ENCODE measurements around the gene COQ10A.

COQ10A gene

DNA sequence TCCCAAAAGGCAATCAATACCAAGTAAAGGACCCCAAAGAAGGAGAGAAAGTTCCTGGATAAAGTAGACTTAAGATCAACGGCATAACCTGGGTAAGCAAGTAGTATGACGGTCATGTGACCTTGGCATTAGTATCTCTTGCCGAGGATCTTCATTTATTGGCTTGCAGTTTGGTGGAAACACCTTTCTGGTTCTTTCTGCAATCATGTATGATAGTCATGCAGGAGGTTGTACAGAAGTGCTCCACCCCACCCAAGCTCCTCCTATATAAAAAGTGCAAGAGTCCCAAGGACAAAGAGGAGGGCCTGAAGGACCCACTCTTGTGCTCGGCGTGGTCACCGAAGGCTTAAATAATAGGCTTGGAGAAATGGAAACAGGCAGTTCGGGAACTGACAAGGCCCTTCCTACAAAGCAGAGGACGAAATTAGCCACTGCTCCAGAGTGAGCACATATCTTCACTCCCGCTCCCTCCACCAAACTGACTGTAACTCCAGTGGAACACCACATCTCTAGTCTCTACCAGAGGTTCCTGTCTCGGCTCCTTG is 32.6 kb downstream of the COQ10A start:
- peak overlapping the region; percentile 91 for H3K9ac ChIP-seq (ENCODE audit: low read length)
- H3K9me2 ChIP-seq (ENCODE audit: low read depth, low read length): no peaks in the 10 kb centered on the region
- no peaks in the 10 kb centered on the region for H3K27me3 ChIP-seq (ENCODE audit: insufficient read depth, low read length)
- peak overlapping the region; percentile 83 for H3K4me3 ChIP-seq (ENCODE audit: low read depth, low read length, poor library complexity, severe bottlenecking)
- peaks cover 52% of the 10 kb centered on the region for H3K79me2 ChIP-seq (ENCODE audit: insufficient read depth, low read length)
- H3K4me1 ChIP-seq (ENCODE audit: insufficient read depth, low read length, severe bottlenecking): peaks cover 61% of the 10 kb centered on the region
- no peaks in the 10 kb centered on the region for H4K20me1 ChIP-seq (ENCODE audit: insufficient read depth, low read length)
- peak overlapping the region; percentile 68 for H3K27ac ChIP-seq (ENCODE audit: low read depth, low read length, poor library complexity, severe bottlenecking)
- no peak overlapping the region for H2AFZ ChIP-seq (ENCODE audit: low read length)
- H3K4me2 ChIP-seq (ENCODE audit: low read length): peak overlapping the region; percentile 91
- peaks cover 40% of the 10 kb centered on the region for H3K36me3 ChIP-seq (ENCODE audit: insufficient read depth, low read length)
- H3K9me3 ChIP-seq (ENCODE audit: low read length): no peaks in the 10 kb centered on the region
- H3F3A ChIP-seq (ENCODE audit: insufficient read depth, low read length): no peaks in the 10 kb centered on the region
- TF ChIP-seq CTCF (IDR thresholded peaks at IDR 0.05; ENCODE audit: low read length) (no peak), EZH2 (IDR thresholded peaks at IDR 0.05; ENCODE audit: borderline replicate concordance, low read length) (no peak)

DNA sequence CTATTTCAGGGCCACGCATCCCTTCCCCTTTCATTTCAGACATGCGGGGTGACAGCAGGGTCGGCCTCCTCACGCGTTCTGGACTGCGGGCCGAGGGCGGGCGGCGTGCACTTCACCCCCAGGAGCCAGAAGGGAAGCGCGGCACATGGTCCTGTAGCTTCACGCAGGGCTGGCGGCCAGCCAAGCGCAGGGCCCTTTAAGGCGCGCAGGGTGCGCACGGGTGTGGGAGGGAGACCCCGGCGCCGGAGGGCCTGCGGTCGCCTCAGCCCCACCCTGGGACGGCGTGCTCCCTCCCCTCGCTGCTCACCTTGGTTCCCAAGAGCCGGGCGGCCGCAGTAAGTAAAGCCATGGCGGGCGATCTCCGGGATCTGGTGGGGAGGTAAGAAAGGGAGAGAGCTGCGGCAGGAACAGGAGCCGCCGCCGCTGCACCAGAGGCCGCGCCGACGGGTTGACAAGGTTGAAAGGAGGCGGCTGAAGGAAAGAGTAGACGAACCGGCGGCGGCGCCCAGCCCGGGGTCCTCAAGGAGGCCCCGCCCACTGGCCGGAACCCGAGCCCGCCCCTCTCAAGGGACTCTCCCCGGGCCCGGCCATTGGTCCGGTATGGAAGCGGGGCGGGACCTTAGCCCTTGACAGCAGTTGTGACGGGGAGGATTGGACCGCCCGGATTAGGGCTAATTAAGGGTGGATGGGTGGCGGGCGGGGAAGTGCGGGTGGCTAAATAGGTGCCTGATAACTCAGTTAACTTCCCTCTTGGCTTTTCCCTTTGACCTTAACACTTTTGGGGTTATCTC is 33.3 kb downstream of the COQ10A start, which contains the start of gene CS:
CS (minus strand) TSS at position 478 of the 791 bp plus-strand sequence; CDS start at position 349, 129 bp downstream.
- Histone ChIP-seq H3K9me3 (ENCODE audit: low read length) (no peaks in the 10 kb centered on the region), H2AFZ (ENCODE audit: low read length) (no peak within 1 kb of the TSS), H3K4me2 (ENCODE audit: low read length) (peak within 1 kb of the TSS; percentile 95), H3K36me3 (ENCODE audit: insufficient read depth, low read length) (peaks cover 34% of the 10 kb centered on the region), H3F3A (ENCODE audit: insufficient read depth, low read length) (no peaks in the 10 kb centered on the region), H3K4me3 (ENCODE audit: low read depth, low read length, poor library complexity, severe bottlenecking) (peak within 1 kb of the TSS; percentile 83), H3K27me3 (ENCODE audit: insufficient read depth, low read length) (no peaks in the 10 kb centered on the region), H3K9me2 (ENCODE audit: low read depth, low read length) (no peaks in the 10 kb centered on the region), H3K4me1 (ENCODE audit: insufficient read depth, low read length, severe bottlenecking) (peaks cover 61% of the 10 kb centered on the region), H4K20me1 (ENCODE audit: insufficient read depth, low read length) (no peaks in the 10 kb centered on the region), H3K79me2 (ENCODE audit: insufficient read depth, low read length) (peaks cover 45% of the 10 kb centered on the region), H3K27ac (ENCODE audit: low read depth, low read length, poor library complexity, severe bottlenecking) (peak within 1 kb of the TSS; percentile 86), H3K9ac (ENCODE audit: low read length) (peak within 1 kb of the TSS; percentile 91)
- TF ChIP-seq CTCF (IDR thresholded peaks at IDR 0.05; ENCODE audit: low read length) (no peak), EZH2 (IDR thresholded peaks at IDR 0.05; ENCODE audit: borderline replicate concordance, low read length) (no peak)

DNA sequence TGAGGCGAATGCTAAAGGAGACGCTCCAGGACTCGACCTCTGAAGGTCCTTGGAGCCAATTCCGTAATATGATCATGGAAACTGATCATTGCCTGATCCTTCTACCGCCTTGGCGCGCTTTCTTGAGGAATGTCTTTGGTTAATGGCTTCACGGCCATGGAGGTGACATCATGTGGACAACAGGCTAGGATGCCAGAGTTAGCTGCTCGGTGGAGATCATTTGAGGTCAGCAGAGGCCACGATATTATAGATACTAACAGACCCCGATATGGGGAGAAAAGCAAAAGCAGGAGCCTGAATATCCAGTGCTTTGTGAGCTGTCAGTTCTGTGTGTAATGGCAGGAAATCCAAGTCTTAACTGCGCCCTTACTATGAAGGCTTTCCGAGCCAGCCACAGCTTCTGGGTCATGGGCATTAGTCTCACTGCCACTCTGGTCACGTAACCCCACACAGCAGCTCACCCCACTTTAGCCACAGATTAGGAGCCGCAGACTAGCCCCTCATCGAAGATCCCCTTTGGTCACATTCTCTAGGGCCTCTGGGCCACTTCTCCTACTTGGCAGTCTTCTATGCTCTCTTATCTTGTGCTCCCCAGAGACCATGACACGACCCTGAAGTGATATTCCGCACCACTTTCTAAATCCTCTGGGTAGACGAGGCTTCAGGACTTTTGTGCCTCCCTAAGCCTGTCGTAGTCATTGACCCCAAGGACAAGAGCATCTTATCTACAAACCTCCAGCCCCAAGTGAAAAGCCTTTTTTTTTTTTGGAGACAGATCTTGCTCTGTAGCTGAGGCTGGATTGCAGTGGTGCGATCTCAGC is 34.1 kb downstream of the COQ10A start:
- H3K79me2 ChIP-seq (ENCODE audit: insufficient read depth, low read length): peaks cover 39% of the 10 kb centered on the region
- H3K9ac ChIP-seq (ENCODE audit: low read length): peak overlapping the region; percentile 90
- no peaks in the 10 kb centered on the region for H3K27me3 ChIP-seq (ENCODE audit: insufficient read depth, low read length)
- peaks cover 33% of the 10 kb centered on the region for H3K36me3 ChIP-seq (ENCODE audit: insufficient read depth, low read length)
- peak overlapping the region; percentile 86 for H3K27ac ChIP-seq (ENCODE audit: low read depth, low read length, poor library complexity, severe bottlenecking)
- H2AFZ ChIP-seq (ENCODE audit: low read length): no peak overlapping the region
- H3K4me3 ChIP-seq (ENCODE audit: low read depth, low read length, poor library complexity, severe bottlenecking): peak overlapping the region; percentile 83
- H3K4me1 ChIP-seq (ENCODE audit: insufficient read depth, low read length, severe bottlenecking): peaks cover 61% of the 10 kb centered on the region
- TF ChIP-seq EZH2 (IDR thresholded peaks at IDR 0.05; ENCODE audit: borderline replicate concordance, low read length) (no peak), CTCF (IDR thresholded peaks at IDR 0.05; ENCODE audit: low read length) (no peak)
- peak overlapping the region; percentile 95 for H3K4me2 ChIP-seq (ENCODE audit: low read length)
- H3F3A ChIP-seq (ENCODE audit: insufficient read depth, low read length): no peaks in the 10 kb centered on the region
- no peaks in the 10 kb centered on the region for H3K9me3 ChIP-seq (ENCODE audit: low read length)
- H3K9me2 ChIP-seq (ENCODE audit: low read depth, low read length): no peaks in the 10 kb centered on the region
- no peaks in the 10 kb centered on the region for H4K20me1 ChIP-seq (ENCODE audit: insufficient read depth, low read length)

Data from OCI-LY1 (cell line).